HL-60 (cell line): ENCODE results near the gene ATP1B4.

Experiments used
- CTCF ChIP-seq: IDR thresholded peaks from one replicate; pipeline ENCODE4 v1.5.1; 2011; ENCODE audit warnings: low read length, control low read depth, inconsistent platforms; ENCODE audit not compliant: insufficient read depth
- GABPA ChIP-seq: IDR thresholded peaks from 2 replicates; pipeline ENCODE4 v1.6.1; 2012; ENCODE audit warnings: low read depth
- POLR2AphosphoS5 ChIP-seq: IDR thresholded peaks from 2 replicates; pipeline ENCODE4 v1.6.1; 2012; ENCODE audit warnings: low read depth

GRCh38 chrX:120365968-120366367 lies 4.1 kb downstream of the ATP1B4 start:
- TF ChIP-seq CTCF (no peak), GABPA (no peak), POLR2AphosphoS5 (no peak)
